ENCODE measurements around the gene CRAT. TPM values are rescaled to one million over a fixed set of nuclear protein-coding genes. Genes with fewer than 3 reads are reported as not detected.
A peak's percentile ranks its signal among the peaks of the same experiment; 100 is the strongest.

CRAT gene
- polyA plus RNA-seq, 1 donor (not counting 4 experiments of a cell fraction or from before 2014, with no cell fraction given), result 6.5 TPM

DNA sequence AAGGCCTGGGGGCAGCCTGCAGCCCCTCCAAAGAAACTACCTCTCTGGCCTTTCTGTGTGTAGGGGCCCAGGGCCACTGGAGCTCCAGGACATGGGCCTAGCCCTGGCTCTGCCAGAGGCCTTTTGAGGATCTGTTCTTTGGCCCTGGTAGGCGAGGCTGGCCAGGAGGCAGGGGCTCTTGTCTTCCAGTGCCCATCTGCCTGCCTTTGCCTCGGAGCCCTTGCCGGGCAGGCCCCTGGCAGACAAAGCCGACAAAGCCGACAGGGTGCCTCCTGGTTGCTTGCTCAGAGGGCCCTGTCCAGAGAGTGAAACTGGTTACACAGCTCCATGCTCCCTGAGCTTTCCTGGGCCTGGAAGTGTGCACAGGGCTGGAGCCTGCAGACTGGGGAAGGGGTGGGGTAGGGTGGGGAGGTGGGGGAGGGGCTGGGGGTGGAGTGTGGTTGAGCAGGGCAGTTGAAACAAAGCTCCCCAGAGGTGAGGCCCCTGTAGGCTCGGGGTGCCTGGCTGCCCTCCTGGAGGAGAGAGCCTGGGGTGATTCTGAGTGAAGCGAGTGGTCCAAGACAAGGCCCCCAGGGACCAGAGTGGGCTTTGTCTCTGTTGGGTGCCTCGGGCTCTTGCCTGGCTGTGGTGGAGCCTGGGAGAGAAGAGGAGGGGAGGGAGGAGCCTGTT lies 29.9 kb upstream of the CRAT start:
- no peak for FAIRE-seq
- Histone ChIP-seq H4K20me1 (ENCODE audit: control insufficient read depth, extremely low read depth, insufficient read depth, low read length) (no peaks in the 10 kb centered on the region), H2AFZ (ENCODE audit: control insufficient read depth, low read length) (no peak overlapping the region), H3K27ac (ENCODE audit: control insufficient read depth, insufficient read depth, low read length) (peak overlapping the region; percentile 99), H3K9me1 (ENCODE audit: control insufficient read depth, extremely low read depth, insufficient read depth, low read length) (peaks cover 2% of the 10 kb centered on the region), H3K4me3 (ENCODE audit: control insufficient read depth in 2 of 3, extremely low read depth in 1 of 3, insufficient read depth in 2 of 3, low read depth in 1 of 3, low read length in 3 of 3) (peak overlapping the region; percentile 19 to 62 (median 58)), H3K4me2 (ENCODE audit: control insufficient read depth, extremely low read depth, insufficient read depth, low read depth, low read length) (peak overlapping the region; percentile 84), H3K9ac (ENCODE audit: control insufficient read depth, extremely low read depth, insufficient read depth, low read length) (peak overlapping the region; percentile 97), H3K9me3 (ENCODE audit: control insufficient read depth, low read depth, low read length) (no peaks in the 10 kb centered on the region), H3K79me2 (ENCODE audit: control insufficient read depth, insufficient read depth, low read length) (peaks cover 6% of the 10 kb centered on the region), H3K36me3 (ENCODE audit: control insufficient read depth in 2 of 2, extremely low read depth in 1 of 2, insufficient read depth in 2 of 2, low read length in 2 of 2) (peaks cover 17 to 27% of the 10 kb centered on the region in 2 experiments), H3K27me3 (ENCODE audit: control insufficient read depth, extremely low read depth, insufficient read depth, low read length) (no peaks in the 10 kb centered on the region), H3K4me1 (ENCODE audit: control insufficient read depth, extremely low read depth, insufficient read depth, low read length) (peaks cover 48% of the 10 kb centered on the region)
- DNase-seq (ENCODE audit: low read depth, low spot score), result no peak
- TF ChIP-seq, protein P1, sequence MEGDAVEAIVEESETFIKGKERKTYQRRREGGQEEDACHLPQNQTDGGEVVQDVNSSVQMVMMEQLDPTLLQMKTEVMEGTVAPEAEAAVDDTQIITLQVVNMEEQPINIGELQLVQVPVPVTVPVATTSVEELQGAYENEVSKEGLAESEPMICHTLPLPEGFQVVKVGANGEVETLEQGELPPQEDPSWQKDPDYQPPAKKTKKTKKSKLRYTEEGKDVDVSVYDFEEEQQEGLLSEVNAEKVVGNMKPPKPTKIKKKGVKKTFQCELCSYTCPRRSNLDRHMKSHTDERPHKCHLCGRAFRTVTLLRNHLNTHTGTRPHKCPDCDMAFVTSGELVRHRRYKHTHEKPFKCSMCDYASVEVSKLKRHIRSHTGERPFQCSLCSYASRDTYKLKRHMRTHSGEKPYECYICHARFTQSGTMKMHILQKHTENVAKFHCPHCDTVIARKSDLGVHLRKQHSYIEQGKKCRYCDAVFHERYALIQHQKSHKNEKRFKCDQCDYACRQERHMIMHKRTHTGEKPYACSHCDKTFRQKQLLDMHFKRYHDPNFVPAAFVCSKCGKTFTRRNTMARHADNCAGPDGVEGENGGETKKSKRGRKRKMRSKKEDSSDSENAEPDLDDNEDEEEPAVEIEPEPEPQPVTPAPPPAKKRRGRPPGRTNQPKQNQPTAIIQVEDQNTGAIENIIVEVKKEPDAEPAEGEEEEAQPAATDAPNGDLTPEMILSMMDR (optimal IDR thresholded peaks at IDR 0.05 in 1 of 3, IDR thresholded peaks at IDR 0.05 in 1 of 3, conservative IDR thresholded peaks at IDR 0.05 in 1 of 3; ENCODE audit: extremely low read depth in 1 of 3, insufficient read depth in 2 of 3, low read length in 3 of 3), result no peak
- no peak for TF ChIP-seq EZH2 (IDR thresholded peaks at IDR 0.05; ENCODE audit: low read length)
- dilution Hi-C loops (cut with MboI; ENCODE audit: extremely low pct_ligation_motif_present, low sequenced_read_pairs), result no loop called here

DNA sequence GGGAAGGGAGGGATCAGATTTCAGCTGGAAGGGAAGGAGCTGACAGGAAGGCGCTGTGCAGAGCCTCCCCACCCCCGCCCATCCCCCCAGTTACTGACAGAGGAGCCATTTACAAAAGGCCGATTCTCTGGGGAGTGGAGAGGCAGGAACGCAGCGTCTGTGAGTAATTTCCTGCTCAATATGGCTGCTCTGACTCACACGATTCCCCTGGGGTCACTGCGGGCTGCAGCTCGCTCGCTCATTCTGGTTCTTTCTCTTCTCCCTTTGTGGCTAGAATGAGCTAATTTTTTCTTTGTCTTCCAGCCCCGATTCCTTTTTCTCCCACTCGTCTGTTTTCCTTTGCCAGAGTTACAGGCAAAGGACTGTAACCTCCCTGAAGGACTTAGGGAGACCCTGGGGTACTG lies 29.4 kb upstream of the CRAT start:
- no peaks in the 10 kb centered on the region for H3K27me3 ChIP-seq (ENCODE audit: control insufficient read depth, extremely low read depth, insufficient read depth, low read length)
- peaks cover 48% of the 10 kb centered on the region for H3K4me1 ChIP-seq (ENCODE audit: control insufficient read depth, extremely low read depth, insufficient read depth, low read length)
- DNase-seq (ENCODE audit: low read depth, low spot score) (peak; percentile 89), FAIRE-seq (peak; percentile 87)
- TF ChIP-seq, protein P1 (optimal IDR thresholded peaks at IDR 0.05 in 1 of 3, IDR thresholded peaks at IDR 0.05 in 1 of 3, conservative IDR thresholded peaks at IDR 0.05 in 1 of 3; ENCODE audit: extremely low read depth in 1 of 3, insufficient read depth in 2 of 3, low read length in 3 of 3), result no peak
- TF ChIP-seq EZH2 (IDR thresholded peaks at IDR 0.05; ENCODE audit: low read length), result no peak
- no peaks in the 10 kb centered on the region for H4K20me1 ChIP-seq (ENCODE audit: control insufficient read depth, extremely low read depth, insufficient read depth, low read length)
- H3K27ac ChIP-seq (ENCODE audit: control insufficient read depth, insufficient read depth, low read length), result peak overlapping the region; percentile 99
- dilution Hi-C loops (cut with MboI; ENCODE audit: extremely low pct_ligation_motif_present, low sequenced_read_pairs), result no loop called here
- H3K9me3 ChIP-seq (ENCODE audit: control insufficient read depth, low read depth, low read length), result no peaks in the 10 kb centered on the region
- H3K4me3 ChIP-seq (ENCODE audit: control insufficient read depth in 2 of 3, extremely low read depth in 1 of 3, insufficient read depth in 2 of 3, low read depth in 1 of 3, low read length in 3 of 3), result peak overlapping the region; percentile 31 to 62 (median 58)
- H3K36me3 ChIP-seq (ENCODE audit: control insufficient read depth in 2 of 2, extremely low read depth in 1 of 2, insufficient read depth in 2 of 2, low read length in 2 of 2), result peaks cover 15 to 24% of the 10 kb centered on the region in 2 experiments
- peak overlapping the region; percentile 97 for H3K9ac ChIP-seq (ENCODE audit: control insufficient read depth, extremely low read depth, insufficient read depth, low read length)
- peak overlapping the region; percentile 88 for H3K4me2 ChIP-seq (ENCODE audit: control insufficient read depth, extremely low read depth, insufficient read depth, low read depth, low read length)
- no peak overlapping the region for H2AFZ ChIP-seq (ENCODE audit: control insufficient read depth, low read length)
- H3K9me1 ChIP-seq (ENCODE audit: control insufficient read depth, extremely low read depth, insufficient read depth, low read length), result peaks cover 2% of the 10 kb centered on the region
- H3K79me2 ChIP-seq (ENCODE audit: control insufficient read depth, insufficient read depth, low read length), result peaks cover 6% of the 10 kb centered on the region

Data from keratinocyte (primary cell).